SU-DHL-6 (cell line): ENCODE results near the gene TLR2.

Source experiments
- EZH2phosphoT487 ChIP-seq: fragments of 200-600 bp; sonication (generic), shearing (Covaris generic); conservative IDR thresholded peaks from 2 replicates; pipeline ENCODE4 v1.6.1; 2018; ENCODE audit warnings: mild to moderate bottlenecking, antibody characterized with exemption, low read length, moderate library complexity, mixed read lengths
- TF ChIP-seq, protein P1 (sequence below): fragments of 200-600 bp; sonication (generic); IDR thresholded peaks from one replicate; pipeline ENCODE4 v1.5.1; 2017; ENCODE audit warnings: antibody characterized with exemption, mild to moderate bottlenecking, low read length, moderate library complexity; ENCODE audit not compliant: insufficient read depth, poor library complexity, severe bottlenecking

- TF ChIP-seq, protein P1, sequence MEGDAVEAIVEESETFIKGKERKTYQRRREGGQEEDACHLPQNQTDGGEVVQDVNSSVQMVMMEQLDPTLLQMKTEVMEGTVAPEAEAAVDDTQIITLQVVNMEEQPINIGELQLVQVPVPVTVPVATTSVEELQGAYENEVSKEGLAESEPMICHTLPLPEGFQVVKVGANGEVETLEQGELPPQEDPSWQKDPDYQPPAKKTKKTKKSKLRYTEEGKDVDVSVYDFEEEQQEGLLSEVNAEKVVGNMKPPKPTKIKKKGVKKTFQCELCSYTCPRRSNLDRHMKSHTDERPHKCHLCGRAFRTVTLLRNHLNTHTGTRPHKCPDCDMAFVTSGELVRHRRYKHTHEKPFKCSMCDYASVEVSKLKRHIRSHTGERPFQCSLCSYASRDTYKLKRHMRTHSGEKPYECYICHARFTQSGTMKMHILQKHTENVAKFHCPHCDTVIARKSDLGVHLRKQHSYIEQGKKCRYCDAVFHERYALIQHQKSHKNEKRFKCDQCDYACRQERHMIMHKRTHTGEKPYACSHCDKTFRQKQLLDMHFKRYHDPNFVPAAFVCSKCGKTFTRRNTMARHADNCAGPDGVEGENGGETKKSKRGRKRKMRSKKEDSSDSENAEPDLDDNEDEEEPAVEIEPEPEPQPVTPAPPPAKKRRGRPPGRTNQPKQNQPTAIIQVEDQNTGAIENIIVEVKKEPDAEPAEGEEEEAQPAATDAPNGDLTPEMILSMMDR, result no peak
- TF ChIP-seq EZH2phosphoT487, result no peak
Measured at GRCh38 chr4:153637201-153637600, 46.9 kb upstream of the TLR2 start.
